ENCODE results near the gene DPEP3.

DNA sequence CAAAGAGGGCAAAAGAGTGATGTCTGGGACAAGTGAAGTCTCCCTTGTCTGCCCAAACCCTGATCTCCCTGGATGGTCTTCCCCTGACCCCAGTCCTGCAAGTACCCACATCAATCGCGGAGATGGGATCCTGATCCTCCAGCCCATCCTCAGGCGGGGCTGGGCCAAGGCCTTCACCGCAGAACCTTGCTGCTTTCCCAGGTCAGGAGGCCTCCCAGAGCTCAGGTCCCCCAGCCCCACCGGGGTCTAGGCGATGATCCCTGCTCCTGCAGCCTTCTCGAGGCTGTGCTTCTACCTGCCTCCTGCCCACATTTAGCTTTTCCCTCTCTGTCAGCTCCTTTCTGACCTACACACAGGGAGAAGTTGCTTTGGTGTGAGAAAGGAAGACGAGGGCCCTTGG lies 18.2 kb downstream of the DPEP3 start:
- TF ChIP-seq, protein P1, sequence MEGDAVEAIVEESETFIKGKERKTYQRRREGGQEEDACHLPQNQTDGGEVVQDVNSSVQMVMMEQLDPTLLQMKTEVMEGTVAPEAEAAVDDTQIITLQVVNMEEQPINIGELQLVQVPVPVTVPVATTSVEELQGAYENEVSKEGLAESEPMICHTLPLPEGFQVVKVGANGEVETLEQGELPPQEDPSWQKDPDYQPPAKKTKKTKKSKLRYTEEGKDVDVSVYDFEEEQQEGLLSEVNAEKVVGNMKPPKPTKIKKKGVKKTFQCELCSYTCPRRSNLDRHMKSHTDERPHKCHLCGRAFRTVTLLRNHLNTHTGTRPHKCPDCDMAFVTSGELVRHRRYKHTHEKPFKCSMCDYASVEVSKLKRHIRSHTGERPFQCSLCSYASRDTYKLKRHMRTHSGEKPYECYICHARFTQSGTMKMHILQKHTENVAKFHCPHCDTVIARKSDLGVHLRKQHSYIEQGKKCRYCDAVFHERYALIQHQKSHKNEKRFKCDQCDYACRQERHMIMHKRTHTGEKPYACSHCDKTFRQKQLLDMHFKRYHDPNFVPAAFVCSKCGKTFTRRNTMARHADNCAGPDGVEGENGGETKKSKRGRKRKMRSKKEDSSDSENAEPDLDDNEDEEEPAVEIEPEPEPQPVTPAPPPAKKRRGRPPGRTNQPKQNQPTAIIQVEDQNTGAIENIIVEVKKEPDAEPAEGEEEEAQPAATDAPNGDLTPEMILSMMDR (IDR thresholded peaks at IDR 0.05) = no peak
- TF ChIP-seq POLR2AphosphoS5 (IDR thresholded peaks at IDR 0.05) = no peak

Data from stomach (tissue), 4 donors.